ENCODE measurements around the gene DCAF15.

Gene DCAF15

DNA sequence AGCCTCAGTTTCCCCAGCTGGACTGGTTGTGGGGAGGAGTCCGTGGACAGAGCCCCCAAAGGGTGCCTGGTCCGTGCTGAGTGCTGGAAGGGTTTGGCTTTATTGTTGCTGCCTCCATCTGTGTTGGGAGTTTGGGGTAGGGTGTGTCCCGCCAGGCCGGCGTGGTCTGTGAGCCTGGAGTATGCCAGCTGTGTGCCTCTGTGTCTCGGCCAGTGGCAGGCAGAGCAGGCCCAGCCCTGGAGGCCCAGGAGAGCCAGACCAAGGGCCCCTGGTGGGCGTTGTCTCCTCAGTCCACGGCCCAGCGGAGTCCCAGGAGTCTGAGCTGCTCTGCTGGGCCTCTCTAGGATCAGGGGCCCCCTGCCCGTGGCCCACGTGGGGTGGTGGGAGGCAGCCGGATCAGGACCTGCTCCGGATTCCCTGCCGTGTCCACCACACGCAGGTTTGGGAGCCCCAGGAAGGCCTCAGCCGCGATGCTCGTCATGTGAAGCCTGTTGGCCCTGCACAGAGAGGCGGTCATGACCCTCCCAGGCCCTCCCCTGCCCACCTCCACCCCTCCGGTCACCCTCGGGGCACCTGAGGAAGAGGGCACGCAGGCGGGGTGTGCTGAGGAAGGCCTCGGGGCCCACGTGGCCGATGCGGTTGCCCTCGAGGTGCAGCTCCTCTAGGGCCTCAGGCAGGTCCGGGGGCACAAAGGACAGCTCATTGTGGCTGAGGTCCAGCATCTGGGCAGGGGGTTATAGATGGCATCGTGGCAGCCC, 20.7 kb upstream of the DCAF15 start:
- no peak for DNase-seq

DNA sequence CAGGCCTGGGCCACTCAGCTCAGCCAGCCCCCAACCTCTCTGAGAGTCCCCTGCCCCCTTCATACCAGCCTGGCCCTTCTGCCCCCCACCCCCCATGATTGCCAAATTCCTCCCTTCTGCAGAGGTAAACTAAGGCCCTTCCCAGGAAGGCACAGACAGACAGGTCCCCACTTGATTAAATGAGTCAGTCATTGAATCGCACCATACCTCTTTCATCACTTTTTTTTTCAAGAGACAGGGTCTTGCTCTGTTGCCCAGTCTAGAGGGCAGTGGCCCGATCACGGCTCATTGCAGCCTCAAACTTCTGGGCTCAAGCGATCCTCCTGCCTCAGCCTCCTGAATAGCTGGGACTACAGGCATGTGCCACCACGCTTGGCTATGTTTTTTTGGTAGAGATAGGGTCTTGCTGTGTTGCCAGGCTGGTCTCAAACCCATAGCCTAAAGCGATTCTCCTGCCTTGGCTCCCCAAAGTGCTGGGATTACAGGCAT, 20.1 kb upstream of the DCAF15 start:
- no peak for DNase-seq

DNA sequence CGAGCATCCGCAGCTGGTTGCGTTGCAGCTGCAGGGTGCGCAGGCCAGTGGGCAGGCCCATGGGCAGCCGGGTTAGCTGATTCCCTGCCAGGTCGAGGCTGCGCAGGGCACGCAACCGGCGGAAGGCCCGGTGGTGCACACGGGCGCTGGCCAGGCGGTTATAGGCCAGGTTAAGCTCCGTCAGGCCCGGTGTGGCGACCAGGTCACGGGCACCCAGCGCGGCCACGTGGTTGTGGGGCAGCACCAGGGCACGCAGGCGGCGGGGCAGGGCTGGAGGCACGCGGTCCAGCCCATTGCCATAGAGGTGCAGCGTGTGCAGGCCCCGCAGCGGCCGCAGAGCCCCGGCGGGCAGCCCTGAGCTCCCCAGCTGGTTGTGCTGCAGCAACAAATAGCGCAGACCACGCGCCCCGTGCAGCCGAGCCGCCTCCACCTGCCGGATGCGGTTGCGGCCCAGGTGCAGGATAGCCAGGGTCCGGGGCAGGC, 19.4 kb upstream of the DCAF15 start:
- DNase-seq = no peak

DNA sequence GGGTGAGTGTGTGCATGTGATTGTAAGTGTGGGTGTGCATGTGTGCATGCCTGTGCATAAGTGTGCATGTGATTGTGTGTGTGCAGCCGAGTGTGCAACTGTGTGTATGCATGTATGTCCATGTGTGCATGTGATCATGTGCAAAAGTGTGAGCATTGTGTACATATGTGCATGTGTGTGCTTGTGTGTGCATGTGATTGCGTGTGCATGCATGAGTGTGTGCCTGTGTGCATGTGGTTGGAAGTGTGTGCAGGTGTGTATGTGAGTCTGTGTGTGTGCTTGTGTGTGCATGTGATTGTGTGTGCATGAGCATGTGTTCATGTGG, 17.6 kb upstream of the DCAF15 start:
- no peak for DNase-seq

DNA sequence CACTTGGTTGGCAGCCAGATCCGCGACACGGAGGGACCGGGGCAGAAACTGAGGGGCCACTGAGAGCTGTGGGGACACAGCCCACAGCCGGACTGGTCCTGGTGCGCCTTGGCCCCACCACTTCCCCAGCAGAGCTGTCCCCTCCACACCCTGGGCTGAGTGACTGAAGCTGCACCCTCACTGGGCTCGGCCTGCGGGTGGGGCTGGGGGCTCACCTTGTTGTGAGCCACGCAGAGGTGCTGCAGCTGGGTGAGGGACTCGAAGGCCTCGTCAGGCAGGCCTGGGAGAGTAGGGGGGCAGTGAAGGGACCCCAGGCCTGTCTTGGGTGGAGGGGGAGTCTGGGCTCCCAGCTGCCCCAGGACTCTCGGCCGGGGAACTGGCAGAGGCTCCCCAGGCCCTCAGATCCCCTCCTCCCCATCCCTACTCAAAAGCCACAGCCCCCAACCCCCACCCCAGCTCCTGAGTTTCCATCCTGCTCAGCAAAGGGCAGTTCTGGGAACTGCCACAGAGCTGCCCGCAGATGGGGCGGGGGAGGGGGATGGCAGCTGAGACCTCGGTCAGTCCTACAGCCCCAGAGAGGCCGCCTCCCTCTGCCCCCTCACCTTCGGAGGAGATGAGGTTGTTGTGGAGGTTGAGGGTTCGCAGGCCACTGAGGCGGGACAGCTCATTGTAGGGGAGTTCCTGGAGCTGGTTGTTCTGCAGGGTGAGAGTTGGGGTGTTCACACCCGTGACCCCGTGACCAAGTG, 16.4 kb upstream of the DCAF15 start:
- DNase-seq = peak; percentile 100

DNA sequence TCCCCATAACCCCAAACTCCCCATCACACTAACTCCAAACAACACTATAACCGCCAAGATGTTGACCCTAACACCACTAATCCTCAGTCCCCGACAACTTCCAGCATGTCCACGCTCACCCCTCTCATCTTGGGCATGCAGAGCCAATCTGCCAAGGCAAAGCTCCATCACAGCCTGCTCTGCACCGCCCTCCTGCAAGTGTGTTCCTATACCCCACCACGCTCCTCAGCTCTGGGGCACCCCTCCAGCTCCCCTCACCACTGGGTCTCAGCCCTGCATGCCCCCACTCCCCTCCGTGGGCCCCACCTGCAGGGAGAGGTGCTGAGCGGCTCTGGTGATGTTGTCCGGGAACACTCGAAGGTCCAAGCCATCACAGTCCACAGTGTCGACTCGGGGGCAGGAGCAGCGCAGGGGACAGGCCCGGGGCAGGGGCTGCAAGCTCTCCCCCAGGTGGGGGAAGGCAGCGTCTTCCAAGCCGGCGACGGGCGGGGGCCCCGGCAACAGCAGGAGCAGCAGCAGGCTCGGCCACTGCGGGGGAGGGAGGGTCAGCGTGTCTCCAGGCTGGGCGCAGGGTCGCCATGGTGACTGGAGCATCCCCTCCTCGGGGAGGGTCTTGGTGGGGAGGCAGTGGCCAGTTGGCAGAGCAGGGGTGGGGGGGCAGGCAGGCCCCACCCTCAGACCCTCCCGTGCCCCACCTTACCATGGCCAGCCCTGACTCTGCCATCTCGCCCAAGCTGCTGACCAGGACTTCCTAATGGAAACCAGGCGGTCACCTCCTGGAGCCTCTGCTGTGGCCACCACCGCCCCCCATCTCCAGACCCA, 14.6 kb upstream of the DCAF15 start:
- no peak for DNase-seq

DNA sequence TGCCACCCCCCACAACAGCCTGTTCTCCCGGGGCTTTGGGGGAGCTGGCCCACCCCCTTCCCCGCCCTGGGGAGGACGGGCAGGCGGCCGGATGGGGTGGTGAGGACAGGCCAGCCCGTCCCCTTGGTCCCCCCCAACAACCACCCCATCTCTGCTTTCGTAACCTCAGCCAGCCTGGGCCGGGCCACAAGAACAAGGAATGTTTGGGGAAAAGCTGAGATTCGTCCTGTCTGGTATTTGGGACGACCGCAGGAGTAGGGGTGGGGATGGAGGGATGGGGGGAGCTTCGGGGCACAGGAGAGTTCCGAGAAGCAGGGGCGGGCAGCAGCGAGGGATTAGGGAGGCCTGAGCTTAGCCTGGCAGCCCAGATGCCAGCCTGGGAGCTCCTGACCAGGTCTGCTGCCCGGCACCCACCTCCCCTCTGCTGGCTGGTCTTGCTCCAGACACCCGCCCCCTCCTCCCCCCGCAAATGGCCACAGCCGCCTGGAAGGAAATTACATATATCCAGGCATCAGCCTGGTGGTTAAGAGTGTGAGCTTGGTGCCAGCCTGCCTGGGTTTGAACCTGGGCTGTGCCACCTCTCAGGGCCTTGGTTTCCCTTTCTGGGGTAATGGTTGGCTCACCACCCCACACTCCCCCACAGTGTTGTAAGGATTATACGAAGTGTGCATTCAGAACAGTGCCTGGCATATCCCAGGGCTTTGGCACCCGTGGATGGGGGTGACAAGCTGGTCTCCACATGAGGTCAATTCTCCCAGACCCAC, 13.8 kb upstream of the DCAF15 start, which contains the start of gene PODNL1:
Gene PODNL1 (minus strand): TSS at position 117 of the 764 bp plus-strand sequence. CDS start 236 bp downstream, outside the sequence.
- DNase-seq = no peak

DNA sequence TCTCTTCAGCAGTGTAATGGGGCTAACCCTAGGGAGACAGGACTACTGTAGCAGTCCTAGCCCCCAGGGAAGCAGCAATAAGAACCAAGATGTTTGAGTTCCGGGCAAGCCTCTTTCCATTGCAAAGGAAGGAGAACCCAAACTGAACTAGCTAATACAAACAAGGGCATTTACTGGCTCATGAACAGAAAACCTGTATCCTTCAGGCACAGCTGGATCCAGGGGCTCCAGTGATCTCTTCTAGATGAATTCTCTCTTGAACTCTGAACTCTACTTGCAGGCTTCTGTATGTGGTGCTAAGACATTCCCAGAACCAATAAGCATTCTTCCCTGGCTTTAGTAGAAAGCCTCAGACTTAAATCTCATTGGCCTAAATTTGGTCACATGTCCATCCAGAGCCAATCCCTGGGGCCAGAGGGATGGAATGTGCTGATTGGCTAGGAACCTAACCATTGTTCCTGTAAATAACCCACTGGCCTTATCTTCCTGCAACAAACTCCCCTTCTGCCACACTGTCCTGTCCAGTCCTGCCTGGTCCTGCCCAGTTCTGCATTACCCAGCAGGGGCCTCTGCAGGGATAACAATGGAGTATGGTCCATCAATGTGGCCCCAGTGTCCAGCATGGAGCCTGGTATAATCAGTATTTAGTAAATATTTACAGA, 10.2 kb upstream of the DCAF15 start:
- DNase-seq = peak; percentile 82

DNA sequence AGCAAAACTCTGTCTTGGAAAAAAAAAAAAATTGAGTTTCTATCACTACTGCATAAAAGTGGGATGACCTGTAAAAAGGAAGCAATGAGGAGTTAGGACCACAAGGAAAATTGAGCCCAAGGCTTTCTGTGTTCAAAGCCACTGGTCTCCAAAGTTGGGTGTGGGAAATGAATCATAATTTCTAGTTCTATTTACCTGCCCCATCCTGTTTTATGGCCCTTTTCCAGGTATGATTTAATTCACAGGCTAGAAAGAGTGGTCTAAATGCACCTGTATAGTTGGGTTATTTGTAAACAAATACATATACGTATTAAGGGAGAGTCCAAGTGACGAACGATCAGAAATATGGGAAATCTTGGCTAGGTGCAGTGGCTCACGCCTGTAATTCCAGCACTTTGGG, 5.9 kb upstream of the DCAF15 start:
- DNase-seq = no peak

DNA sequence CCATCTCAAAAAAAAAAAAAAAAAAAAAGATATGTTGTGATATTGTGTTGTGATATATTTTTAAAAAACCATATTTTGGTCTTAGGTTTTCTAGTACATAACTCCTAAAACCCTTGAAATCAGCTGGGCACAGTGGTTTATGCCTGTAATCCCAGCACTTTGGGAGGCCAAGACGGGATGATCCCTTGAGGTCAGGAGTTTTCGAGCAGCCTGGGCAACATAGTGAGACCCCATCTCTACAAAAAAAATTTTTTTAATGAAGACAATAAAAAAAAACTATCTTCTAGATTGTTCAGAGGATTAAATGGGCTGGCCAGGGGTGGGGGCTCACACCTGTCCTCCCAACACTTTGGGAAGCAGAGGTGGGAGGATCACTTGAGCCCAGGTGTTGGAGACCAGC, 1.3 kb upstream of the DCAF15 start:
- no peak for DNase-seq

DNA sequence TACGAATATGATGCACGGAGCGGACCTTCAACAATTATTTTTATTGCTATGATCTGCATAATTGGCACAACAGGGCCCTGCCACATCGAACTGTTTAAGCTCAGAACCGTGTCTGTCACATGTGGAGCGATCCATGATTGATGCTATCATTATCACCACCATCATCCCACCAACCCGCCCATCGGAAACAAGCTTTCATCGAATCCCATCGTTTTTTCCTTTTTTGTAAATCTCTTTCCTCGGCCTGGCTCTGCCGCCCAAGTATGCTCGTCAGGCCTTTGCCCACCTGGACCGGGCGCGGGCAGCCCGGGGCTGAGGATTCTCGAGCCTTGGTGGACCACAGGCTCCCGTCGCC, 533 bp upstream of the DCAF15 start:
- no peak for DNase-seq

DNA sequence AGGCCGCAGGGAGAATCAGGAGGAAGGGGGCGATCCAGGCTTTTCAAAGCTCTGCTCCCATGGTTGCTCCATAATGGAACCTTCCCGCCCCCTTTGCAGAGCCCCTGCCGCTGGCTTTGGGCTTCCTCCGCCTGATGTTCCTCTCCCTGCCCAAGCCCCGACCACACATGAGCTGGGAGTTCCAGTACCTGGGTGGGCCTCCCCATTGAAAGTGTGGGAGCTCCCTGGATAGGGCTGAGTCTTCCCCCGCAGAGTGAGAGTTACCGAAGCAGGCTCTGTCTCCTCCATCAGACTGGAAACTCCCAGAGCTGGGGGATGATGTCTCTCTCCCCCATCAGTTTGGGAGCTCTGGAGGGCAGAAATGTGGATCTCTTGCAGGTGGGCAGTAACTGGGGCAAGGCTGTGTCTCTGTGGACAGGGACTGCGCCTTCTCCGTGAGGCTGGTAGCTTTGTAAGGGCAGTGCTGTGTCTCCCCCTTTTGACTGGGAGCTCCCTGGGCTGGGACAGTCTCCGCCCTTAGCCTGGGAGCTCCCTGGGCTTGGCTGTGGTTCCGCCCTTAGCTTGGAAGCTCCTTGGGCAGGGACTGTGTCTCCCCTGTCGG, 722 bp downstream of the DCAF15 start:
- DNase-seq = peak; percentile 92

DNA sequence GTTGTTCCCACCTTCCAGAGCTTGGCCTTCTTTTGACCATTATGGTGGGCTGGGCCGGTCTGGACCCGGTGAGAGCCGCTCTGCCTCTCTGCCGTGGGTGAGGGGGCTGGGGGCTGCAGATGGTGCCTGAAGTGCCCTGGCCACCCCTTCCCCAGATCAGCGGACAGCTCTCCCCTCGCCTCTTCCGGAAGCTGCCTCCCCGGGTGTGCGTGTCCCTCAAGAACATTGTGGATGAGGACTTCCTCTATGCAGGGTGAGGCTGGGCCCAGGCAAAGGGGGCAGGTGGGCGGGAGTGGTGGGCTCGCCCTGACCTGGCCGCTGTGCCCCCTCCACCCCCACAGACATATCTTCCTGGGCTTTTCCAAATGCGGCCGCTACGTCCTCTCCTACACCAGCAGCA, 1.9 kb downstream of the DCAF15 start:
- no peak for DNase-seq

DNA sequence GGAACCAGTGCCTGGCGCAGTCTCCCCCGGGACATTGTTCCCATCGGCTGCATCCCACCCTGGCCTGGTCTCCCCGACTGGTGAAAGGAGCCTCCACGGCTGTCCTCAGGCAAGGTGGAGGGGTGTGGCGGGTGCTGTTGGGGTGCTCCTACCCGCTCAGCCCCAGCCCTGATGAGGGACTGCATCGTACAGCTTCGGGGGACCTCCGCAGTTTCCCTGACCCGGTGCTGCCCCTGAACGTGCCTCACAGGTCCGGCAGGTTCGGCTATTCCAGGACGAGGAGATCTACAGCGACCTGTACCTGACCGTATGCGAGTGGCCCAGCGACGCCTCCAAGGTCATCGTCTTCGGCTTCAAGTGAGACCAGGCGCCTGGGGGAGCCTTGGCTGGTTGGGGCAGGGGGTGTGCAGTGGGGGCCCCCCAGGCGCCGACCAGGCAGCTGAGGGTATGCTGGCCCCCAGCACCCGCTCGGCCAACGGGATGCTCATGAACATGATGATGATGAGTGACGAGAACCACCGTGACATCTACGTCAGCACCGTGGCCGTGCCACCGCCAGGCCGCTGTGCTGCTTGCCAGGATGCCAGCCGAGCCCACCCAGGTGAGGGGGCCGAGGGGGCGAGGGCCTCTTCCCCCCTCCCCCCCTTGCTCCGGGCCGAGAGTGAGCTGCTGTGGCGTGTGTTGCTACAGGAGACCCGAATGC, 3.5 kb downstream of the DCAF15 start:
- no peak for DNase-seq

DNA sequence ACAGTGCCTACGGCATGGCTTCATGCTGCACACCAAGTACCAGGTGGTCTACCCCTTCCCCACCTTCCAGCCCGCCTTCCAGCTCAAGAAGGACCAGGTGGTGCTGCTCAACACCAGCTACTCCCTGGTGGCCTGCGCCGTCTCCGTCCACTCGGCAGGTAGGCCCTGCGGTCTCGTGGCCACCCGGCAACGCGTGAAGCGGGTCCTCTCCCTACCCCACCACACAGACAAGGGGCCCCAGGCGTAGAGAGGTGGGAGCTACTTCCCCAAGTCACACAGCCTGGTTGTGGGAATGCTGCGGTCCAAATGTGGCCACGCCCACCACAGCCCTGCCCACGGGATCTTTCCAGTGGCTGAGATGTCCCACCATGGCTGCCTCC, 4.0 kb downstream of the DCAF15 start:
- no peak for DNase-seq

DNA sequence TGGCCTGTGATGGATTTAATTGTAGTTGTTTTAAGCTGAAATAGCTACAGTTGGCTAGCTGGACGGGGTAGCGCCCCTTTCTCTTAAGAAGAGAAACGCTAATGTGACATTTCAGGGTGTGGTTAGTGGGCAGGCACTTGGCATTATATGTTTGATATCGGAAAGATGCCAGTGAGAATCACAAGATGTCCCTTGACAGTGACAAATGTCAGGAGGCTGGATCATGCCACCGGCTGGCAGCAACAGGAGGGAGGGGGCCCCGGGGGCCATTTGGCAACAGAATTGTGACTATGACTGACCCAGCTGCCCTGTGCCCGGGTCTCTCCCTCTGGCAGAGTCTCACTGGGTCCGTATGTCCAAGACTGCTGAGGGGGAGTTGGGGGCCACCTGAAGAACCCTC, 4.7 kb downstream of the DCAF15 start:
- no peak for DNase-seq

DNA sequence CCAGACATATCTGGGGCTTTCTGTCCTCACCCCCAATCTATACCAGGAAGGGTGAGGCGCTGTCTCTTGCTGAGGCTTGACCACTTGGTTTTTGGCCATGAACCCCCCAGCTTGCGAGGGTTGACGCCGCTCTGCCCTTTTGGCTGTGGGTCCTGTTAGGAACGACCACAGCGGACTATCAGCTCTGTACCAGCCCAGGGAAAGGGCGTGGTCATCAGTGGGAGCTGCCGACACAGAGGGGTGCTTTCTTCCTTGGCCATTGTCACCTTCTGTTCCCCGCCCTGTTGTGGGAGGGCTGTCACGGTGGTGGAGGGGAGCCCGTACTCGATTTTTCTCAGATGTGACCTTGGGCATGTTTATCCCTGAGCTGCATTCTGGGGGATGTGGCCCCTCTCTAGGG, 5.7 kb downstream of the DCAF15 start:
- no peak for DNase-seq

DNA sequence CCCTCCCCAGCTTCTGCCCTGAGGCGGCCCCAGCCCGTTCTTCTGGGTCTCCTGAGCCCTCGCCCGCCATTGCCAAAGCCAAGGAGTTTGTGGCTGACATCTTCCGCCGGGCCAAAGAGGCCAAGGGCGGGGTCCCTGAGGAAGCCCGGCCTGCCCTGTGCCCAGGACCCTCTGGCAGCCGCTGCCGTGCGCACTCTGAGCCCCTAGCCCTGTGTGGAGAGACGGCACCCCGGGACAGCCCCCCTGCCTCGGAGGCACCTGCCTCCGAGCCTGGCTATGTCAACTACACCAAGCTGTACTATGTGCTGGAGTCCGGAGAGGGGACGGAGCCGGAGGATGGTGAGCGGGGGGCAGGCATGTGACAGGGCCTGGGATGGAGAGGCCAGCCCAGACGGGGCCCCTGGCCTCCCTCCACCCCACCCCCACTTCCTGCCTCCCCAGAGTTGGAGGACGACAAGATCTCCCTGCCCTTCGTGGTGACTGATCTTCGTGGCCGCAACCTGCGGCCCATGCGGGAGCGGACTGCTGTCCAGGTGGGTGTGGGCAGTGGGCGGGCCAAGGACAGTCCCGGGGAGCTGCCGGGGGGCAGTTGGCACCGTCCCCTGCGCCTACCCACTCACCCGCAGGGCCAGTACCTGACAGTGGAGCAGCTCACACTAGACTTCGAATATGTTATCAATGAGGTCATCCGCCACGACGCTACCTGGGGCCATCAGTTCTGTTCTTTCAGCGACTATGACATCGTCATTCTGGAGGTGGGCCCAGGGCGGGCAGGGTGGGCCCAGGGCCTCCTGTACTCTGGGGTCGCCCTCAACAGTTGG, 7.0 kb downstream of the DCAF15 start:
- no peak for DNase-seq

DNA sequence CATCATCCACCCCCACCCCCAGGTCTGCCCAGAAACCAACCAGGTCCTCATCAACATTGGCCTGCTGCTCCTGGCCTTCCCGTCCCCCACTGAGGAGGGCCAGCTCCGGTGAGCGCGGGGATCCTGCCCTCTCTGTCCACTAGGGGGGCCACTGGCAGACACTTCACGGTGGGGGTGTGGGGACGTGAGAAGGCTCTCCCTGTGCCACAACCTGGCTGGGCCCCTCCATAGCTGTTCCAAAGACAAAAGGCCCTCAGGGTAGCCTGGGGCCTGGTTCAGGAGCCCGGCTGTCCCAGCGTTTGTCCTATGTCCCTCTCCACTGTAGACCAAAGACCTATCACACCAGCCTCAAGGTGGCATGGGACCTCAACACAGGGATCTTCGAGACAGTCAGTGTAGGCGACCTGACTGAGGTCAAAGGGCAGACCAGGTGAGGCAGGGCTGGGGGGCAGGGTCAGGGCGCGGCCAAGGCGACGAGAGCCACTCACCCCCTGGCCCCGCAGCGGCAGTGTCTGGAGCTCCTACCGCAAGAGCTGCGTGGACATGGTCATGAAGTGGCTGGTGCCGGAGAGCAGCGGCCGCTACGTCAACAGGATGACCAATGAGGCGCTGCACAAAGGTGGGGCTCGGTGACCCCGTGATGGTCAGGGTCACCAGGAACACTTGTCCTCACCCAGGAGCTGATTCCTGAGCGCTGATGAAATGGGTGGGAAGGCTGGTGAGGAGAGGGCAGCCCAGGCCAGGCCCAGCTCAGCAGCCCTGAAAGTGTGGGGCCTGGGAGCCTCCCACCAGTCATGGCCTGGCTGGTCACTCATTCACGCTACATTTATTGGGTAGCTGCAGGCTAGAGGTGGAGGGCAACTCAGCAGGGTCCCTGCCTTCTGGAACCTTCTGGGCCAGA, 7.9 kb downstream of the DCAF15 start:
- DNase-seq = peak; percentile 47
